Testis (tissue), 3 donors: ENCODE data around the gene NOSIP. TPM values are rescaled to one million over a fixed set of nuclear protein-coding genes. Genes with fewer than 3 reads are reported as not detected.

Experiments used
- DNase-seq: peaks from one replicate; pipeline ENCODE4 v3.0.0-alpha.2; 2019
- H3K27ac ChIP-seq, 2 donors: fragments of 200-600 bp; sonication (generic); one replicate each; pipeline ENCODE4 v1.5.1; 2019
- H3K27me3 ChIP-seq: fragments of 200-600 bp; sonication (generic); one replicate; pipeline ENCODE4 v1.5.1; 2019
- H3K36me3 ChIP-seq: fragments of 200-600 bp; sonication (generic); one replicate; pipeline ENCODE4 v1.5.1; 2017; ENCODE audit warnings: low read depth; ENCODE audit errors: missing control alignments
- H3K4me1 ChIP-seq: fragments of 200-600 bp; sonication (generic); one replicate; pipeline ENCODE4 v1.5.1; 2019
- H3K4me3 ChIP-seq, 2 donors: fragments of 200-600 bp; sonication (generic); one replicate each; pipeline ENCODE4 v1.5.1; 2017 to 2019
- H3K9me3 ChIP-seq: fragments of 200-600 bp; sonication (generic); one replicate; pipeline ENCODE4 v1.5.1; 2017
- CTCF ChIP-seq, 3 experiments: fragments of 450-650 bp in 2 of 3; fragments of 200-600 bp in 1 of 3; sonication (generic) in 1 of 3; IDR thresholded peaks; one replicate each; pipeline ENCODE4 v1.5.1; 2016 to 2019; ENCODE audit warnings: antibody characterized with exemption in 3 of 3, mild to moderate bottlenecking in 2 of 3, moderate library complexity in 1 of 3
- POLR2A ChIP-seq: fragments of 450-650 bp; IDR thresholded peaks from one replicate; pipeline ENCODE4 v1.6.1; 2017; ENCODE audit warnings: antibody characterized with exemption, mild to moderate bottlenecking, moderate library complexity
- WGBS, 2 donors: methylation state at CpG; one replicate each; pipeline ENCODE4 v1.1.5; 2018; 5-methylcytosine and 5-hydroxymethylcytosine counted together
- intact Hi-C: fragments of 100-400 bp; cut with DNase I; formaldehyde crosslinking; loops from one replicate; pipeline ENCODE4 v1.15.1; 2023; ENCODE audit warnings: low total_unique reads
- polyA plus RNA-seq: library from polyadenylated mRNA; stranded (reverse); fragments of 350-450 nt; fragmentation: Illumina TruSeq; extraction: RNeasy Lipid Tissue Mini Kit (QIAGEN cat#74804); gene quantifications from one replicate; pipeline ENCODE4 v1.2.3, GENCODE V29; 2014; ENCODE audit warnings: low read depth, low replicate concordance; ENCODE audit not compliant: insufficient read depth
- total RNA-seq, 2 donors: library from RNA; depleted of rRNA; stranded (reverse); fragments of >200 nt; gene quantifications; one replicate each; pipeline ENCODE4 v1.2.3, GENCODE V29; 2016

Gene NOSIP
- total and polyA plus RNA-seq, 3 donors from 2014 or later = 145 to 241 (median 151) TPM

GRCh38 chr19:49581007-49581508, 702 bp upstream of the NOSIP start, which contains the start of gene PRRG2:
TSS of gene PRRG2 (plus strand) at chr19:49581316. CDS start at chr19:49583220, 1,904 bp downstream.
- Histone ChIP-seq H3K27ac (peak within 1 kb of the TSS in 1 of 2 donors; percentile 65), H3K36me3 (no peaks in the 10 kb centered on the region), H3K4me3 (peak within 1 kb of the TSS; percentile 71 to 77), H3K27me3 (no peaks in the 10 kb centered on the region), H3K4me1 (peaks cover 8% of the 10 kb centered on the region), H3K9me3 (no peaks in the 10 kb centered on the region)
- intact Hi-C loops = no loop called here
- TF ChIP-seq POLR2A (no peak), CTCF (IDR thresholded peaks at IDR 0.05) (no peak)
- WGBS, 2 donors = 20 to 21% methylated on average over 14 to 15 of the region's 15 CpGs
- DNase-seq = no peak

- intact Hi-C loops = no loop called here
- Histone ChIP-seq H3K4me3 (peak overlapping the region; percentile 71 to 77), H3K27ac (peak overlapping the region in 1 of 2 donors; percentile 65), H3K9me3 (no peaks in the 10 kb centered on the region), H3K4me1 (peaks cover 8% of the 10 kb centered on the region), H3K27me3 (no peaks in the 10 kb centered on the region), H3K36me3 (no peaks in the 10 kb centered on the region)
- no peak for TF ChIP-seq POLR2A
- no peak for TF ChIP-seq CTCF (IDR thresholded peaks at IDR 0.05)
- no peak for DNase-seq
- 0 to 1% methylated on average over 8 of the region's 8 CpGs for WGBS, 2 donors
Observed at GRCh38 chr19:49579947-49580263, 451 bp downstream of the NOSIP start.

- DNase-seq = no peak
- no peaks in the 10 kb centered on the region for H3K9me3 ChIP-seq
- intact Hi-C loops = no loop called here
- H3K27me3 ChIP-seq = no peaks in the 10 kb centered on the region
- no peak for TF ChIP-seq POLR2A
- TF ChIP-seq CTCF (IDR thresholded peaks at IDR 0.05) = no peak
- 57 to 64% methylated on average over 4 of the region's 4 CpGs for WGBS, 2 donors
- H3K4me1 ChIP-seq = peaks cover 8% of the 10 kb centered on the region
- no peak overlapping the region for H3K4me3 ChIP-seq
- H3K36me3 ChIP-seq = no peaks in the 10 kb centered on the region
- no peak overlapping the region for H3K27ac ChIP-seq
Observed at GRCh38 chr19:49579193-49579592, 1.2 kb downstream of the NOSIP start.

GRCh38 chr19:49574206-49574755, 6.1 kb downstream of the NOSIP start:
- H3K36me3 ChIP-seq = no peaks in the 10 kb centered on the region
- 91 to 100% methylated on average over 2 of the region's 2 CpGs for WGBS, 2 donors
- intact Hi-C loops = no loop called here

More at GRCh38 chr19:49574206-49574755, 6.1 kb downstream of the NOSIP start:
- Histone ChIP-seq H3K4me3 (no peak overlapping the region), H3K27me3 (no peaks in the 10 kb centered on the region), H3K27ac (no peak overlapping the region), H3K9me3 (no peaks in the 10 kb centered on the region), H3K4me1 (peaks cover 20% of the 10 kb centered on the region)
- DNase-seq = no peak
- TF ChIP-seq CTCF (IDR thresholded peaks at IDR 0.05) = no peak
- TF ChIP-seq POLR2A = no peak
